Fibroblast of pulmonary artery (primary cell): ENCODE data around the gene CORO6.
A peak's percentile ranks its signal among the peaks of the same experiment; 100 is the strongest.

Source experiments
- DNase-seq: peaks from one replicate; pipeline ENCODE4 v3.0.0-alpha.2; 2010; ENCODE audit warnings: low read depth
- H3K4me3 ChIP-seq: replicated peaks from 2 replicates; pipeline ENCODE4 v1.5.1; 2011; ENCODE audit warnings: low read depth, mild to moderate bottlenecking, control low read depth, low read length, moderate library complexity
- TF ChIP-seq, protein P1 (sequence below): IDR thresholded peaks from 2 replicates; pipeline ENCODE4 v1.5.1; 2011; ENCODE audit warnings: mild to moderate bottlenecking, control low read depth, low read length, inconsistent platforms; ENCODE audit errors: missing control alignments

Gene CORO6

DNA sequence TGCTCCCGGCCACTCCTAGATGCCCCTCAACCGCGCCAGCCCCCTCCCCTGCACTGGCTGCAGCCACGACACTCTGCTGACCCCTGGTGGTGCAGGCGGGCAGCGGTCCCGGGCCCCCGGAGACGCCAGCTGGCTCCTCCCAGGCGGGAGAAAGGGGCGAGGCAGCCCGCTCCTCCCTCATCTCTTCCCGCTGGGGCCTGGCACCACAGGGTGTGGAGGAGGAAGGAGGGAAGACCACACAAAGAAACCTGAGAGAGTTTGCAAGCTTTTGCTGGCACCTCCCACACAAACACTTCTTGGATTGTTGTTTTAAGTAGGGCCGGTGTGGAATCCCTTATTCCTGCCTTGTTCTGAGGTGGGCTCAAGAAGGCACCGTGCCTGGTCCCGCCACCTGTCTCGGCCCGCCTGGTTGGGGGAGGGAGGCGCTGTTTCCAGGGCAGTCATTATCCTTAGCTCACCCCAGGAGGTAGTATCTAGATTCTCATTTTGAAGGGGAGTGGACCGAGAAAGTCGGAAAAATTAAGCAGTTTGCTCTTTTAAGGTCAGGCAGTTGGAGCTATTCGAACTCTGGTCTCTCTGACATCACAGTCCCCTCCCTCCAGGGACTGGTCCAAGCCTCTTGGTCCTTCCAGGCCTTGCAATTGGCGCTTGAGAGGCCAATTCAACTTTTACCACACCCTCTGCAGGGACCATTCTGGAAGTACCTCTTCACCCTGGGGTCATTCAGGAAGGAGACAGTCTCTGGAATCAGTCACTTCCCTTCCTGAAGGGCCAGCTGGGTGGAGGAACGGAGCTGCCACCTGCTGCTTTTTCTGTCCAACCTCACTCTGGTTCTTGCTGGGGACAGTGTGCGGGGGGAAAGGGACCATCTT, 30.7 kb downstream of the CORO6 start:
- H3K4me3 ChIP-seq = peak overlapping the region; percentile 31
- TF ChIP-seq, protein P1, sequence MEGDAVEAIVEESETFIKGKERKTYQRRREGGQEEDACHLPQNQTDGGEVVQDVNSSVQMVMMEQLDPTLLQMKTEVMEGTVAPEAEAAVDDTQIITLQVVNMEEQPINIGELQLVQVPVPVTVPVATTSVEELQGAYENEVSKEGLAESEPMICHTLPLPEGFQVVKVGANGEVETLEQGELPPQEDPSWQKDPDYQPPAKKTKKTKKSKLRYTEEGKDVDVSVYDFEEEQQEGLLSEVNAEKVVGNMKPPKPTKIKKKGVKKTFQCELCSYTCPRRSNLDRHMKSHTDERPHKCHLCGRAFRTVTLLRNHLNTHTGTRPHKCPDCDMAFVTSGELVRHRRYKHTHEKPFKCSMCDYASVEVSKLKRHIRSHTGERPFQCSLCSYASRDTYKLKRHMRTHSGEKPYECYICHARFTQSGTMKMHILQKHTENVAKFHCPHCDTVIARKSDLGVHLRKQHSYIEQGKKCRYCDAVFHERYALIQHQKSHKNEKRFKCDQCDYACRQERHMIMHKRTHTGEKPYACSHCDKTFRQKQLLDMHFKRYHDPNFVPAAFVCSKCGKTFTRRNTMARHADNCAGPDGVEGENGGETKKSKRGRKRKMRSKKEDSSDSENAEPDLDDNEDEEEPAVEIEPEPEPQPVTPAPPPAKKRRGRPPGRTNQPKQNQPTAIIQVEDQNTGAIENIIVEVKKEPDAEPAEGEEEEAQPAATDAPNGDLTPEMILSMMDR = peak; percentile 83
- DNase-seq = peak; percentile 73

GRCh38 chr17:29591146-29591736, 31.5 kb downstream of the CORO6 start:
- peak; percentile 49 for DNase-seq
- peak overlapping the region; percentile 31 for H3K4me3 ChIP-seq
- TF ChIP-seq, protein P1 = no peak

- TF ChIP-seq, protein P1 = no peak
- DNase-seq = peak; percentile 36
- peak overlapping the region; percentile 46 for H3K4me3 ChIP-seq
Observed at GRCh38 chr17:29590411-29591145, 32.1 kb downstream of the CORO6 start.

DNA sequence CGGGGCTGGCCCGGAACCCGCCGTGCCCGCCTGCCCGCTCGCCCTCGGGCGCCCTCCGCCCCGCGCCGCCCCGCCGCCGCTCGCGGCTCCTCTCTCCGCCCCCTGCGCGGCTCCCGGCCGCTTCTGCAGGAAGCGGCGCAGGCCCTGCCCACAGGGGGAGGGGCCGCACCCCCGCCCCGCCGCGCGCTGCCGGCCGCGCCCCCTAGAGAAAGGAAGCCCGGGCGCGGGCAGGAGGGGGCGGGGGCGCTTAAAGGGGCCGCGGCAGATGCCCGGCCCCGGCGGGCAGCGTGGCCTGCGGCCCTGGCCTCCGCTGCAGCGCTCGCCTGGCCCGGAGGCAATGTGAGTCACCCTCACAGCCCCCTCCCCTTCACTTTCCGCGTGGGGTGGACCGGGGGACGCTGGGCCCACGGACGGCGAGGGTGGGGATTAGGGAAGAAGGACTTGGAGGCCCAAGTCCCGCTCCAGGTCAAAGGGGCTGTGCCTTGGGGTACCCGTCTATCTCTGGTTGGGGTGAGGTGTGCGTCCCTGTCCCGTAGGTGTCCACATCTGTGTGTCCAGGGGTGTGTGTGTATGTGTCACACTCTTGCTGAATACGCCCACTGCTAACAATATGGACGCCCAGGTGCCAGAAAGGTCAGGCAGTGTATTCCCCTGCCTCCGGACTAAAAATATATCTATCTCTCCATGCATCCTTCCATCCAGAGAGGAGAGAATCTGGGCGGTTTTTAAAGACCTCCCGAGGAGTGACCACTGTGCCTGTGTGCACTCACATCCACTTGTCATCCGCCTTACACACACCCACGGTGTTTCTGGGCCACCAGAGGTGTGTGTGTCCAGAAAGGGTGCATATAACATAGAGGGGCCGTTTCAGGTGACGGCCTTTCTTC, 32.9 kb downstream of the CORO6 start, which contains the start of gene GIT1:
Gene GIT1 (minus strand): TSS at position 125 of the 887 bp plus-strand sequence. CDS start 270 bp downstream, outside the sequence.
- peak within 1 kb of the TSS; percentile 75 for H3K4me3 ChIP-seq
- TF ChIP-seq, protein P1 = no peak

DNA sequence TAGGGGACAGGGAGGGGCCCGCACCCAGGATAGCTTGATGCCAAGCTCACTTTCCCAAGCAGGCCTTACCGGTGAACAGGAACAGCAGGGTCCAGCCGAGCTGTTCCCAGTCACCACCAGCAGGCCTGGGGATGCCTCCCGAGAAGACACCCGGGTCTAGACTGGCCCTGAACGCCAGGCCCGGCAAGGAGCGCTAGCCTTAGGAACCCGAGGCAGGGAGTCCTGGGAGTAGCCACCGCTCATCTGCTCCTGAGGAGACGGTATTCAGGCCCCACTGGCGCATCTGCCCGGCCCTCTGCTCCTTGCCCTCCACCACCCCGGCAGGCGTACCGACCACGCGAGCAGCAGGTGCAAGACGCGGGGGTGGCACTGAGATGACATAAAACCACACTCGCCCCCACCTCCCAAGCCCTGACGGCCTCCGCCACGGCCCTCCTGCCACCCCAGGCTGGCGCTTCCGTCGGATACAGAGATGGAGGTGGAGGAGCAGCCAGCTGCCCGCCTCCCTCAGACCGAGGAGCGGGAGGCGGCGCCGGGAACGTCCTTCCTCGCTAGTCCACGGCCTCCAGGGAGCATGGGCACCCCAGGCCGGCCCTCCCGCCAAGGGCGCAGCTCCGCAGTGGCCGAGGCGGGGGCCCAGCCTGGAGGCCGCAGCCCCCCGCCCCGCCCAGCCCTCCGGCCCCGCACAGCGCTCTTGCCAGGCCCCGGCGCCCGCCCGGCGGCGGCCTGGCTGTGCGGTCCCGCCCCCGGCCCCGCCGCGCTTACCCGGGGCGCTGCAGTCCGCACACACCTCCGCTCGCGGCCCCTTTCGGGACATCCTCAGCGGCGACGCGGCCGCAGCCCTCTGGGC, 33.9 kb downstream of the CORO6 start:
- peak overlapping the region; percentile 75 for H3K4me3 ChIP-seq
- TF ChIP-seq, protein P1 = no peak
- DNase-seq = peak; percentile 32

More for the DNA sequence above, 32.9 kb downstream of the CORO6 start, which contains the start of gene GIT1:
- peak; percentile 81 for DNase-seq
